ENCODE results near the gene ANKMY1. TPM values are rescaled to one million over a fixed set of nuclear protein-coding genes. Genes with fewer than 3 reads are reported as not detected.

Gene ANKMY1
- total RNA-seq, 1 donor from 2014 or later, result 9.7 TPM

DNA sequence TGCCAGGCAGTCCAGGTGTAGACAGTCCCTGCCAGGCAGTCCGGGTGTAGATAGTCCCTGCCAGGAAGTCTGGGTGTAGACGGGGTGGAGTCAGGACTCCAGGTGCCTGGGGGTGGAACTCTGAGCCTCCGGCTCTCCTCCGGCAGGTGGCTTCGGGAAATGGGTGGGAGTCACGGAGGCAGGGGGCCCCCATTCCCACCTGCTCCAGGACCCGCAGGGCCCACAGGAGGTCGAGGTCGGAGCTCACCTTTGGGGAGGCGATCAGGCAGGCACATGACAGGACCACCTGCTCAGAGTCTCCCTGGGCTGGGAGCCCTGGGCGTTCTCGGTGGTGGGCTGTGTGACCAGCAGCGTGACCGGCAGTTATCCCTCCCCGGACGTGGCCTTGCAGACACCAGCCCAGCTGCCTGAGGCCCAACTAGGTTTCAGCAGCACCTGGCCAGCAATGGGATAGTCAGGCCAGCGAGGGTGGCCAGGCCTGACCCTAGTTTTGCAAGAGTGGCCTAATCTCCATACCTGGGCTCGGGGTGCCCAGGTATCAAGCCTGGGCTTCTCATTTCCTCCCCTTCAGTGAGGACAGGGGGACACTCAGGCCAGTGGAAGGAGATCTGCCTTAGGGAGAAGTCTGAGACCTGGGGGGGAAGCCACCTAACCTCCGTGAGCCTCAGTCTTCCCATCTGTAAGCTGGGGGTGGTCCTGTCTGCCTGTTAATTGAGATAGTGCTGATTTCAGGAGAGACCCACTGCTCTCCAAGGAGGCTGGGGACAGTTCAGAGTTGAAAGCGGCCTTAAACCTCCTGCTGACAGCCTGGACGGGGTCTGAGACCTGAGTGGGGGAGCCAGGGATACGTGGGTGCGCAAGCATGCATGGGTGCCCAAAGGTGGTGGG lies 109.2 kb downstream of the ANKMY1 start:
- no peak for DNase-seq (ENCODE audit: low read depth)

DNA sequence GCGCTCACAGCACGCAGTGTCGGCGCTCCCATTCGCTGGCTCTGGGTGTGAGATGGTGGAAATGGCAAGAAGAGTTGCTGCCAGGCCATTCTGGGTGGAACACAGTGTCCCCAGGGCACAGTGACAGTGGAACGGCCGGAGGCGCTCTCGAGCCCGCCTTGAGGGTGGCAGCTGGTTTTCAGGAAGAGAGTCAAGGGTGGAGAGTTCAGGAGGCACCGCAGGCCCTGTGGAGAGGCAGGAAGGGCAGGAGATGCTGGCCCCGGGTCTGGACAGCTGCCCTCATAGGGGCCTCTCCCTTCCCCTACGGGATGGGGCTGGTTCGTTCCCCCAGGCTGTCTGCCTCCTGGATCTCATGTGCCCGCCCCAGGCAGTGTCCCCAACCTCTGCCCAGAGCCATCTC lies 109.9 kb downstream of the ANKMY1 start:
- DNase-seq (ENCODE audit: low read depth), result no peak

DNA sequence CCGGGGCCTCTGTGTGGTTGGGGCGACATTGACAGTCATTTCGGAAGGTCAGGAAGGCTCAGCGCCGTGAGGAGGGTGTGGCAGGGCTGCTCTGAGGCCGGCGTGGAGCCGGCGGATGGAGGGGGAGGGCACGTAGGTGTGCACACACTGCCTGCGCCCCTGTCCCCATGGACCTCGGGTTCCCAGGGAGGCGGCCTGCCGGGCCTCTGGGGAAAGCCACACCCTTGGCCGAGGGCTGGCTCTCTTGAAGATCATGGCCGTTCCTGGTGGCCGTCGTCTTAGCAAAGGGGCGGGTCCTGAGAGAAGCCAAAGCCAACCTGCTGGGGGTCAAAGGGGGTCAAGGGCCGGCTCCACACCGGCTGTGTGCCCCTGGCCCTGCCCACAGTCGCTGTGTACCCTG lies 110.5 kb downstream of the ANKMY1 start:
- no peak for DNase-seq (ENCODE audit: low read depth)

DNA sequence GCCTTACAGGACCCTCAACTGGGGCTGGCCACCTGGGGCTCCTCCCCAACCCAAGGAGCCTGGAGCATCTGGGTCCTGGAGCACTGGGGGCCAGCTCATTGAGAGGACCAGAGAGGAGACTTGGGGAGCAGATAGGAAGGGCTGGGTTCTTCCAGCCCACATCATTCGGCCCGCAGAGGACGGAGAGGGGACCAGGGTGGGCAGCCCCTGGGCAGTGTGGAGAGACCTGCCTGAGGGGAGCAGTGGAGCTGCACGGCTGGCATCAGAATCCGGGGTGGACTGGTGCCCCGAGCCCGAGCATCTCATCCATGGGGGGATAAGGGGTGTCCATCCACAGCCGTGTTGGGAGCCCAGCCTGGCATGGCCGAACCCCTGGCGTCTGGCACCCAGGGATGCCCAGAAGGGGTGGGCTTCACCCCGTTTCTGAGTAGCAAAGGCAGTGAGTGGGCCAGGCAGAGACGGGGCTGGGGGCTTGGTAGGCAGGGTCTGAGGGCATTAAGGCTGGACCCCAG lies 111.1 kb downstream of the ANKMY1 start:
- DNase-seq (ENCODE audit: low read depth), result no peak

DNA sequence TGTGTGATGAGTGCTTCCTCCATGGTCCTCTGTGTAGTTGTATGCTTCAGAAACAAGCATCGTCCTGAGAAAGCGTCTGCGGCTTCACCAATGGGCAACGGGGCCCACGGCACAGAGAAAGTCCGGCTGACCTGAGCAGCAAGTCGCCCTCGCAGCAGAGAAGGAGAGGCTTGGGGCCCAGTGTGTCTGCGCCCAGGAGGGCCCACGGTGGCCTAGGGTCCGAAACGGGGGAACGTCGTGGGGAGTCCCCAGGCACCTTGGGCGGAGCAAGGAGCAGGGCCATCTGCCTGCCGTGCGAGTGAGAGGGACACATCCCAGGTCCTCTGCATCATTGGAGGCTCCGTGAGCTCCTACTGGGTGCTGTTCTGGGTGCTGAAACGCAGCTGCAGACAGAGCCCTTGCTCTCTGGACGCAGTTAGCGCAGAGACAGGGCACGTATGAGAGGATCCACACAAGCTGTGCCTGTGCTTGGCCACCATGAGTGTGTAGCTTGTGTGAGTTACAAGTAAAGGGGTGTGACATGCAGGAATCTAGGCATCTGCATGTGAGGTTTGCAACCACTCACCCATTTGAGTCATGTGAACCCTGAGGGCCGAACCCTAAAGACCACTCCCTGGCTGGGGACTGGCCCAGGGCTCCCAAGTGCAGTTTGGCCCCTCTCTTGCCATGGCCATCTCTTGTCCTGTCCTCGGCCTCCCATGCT lies 111.7 kb downstream of the ANKMY1 start:
- DNase-seq (ENCODE audit: low read depth), result no peak

DNA sequence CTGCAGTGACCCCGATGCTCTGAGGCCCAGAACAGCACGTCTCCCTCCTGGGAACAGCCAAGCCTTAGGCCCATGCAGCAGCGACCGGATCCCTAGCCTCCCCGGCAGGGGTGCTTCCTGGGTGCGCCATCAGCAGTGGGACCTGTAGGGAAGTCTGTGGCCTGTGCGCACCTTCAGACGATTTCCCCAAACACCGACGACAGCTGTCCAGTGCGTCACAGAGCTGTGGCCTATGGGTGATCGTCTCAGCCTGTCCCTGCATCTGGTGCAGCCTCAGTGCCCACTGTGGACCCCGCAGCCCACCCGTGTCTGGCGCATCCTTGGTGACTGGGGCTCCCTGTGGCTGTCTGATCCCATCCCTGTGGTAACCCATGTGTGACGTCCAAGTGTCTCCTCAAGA lies 113.3 kb downstream of the ANKMY1 start:
- DNase-seq (ENCODE audit: low read depth), result no peak

DNA sequence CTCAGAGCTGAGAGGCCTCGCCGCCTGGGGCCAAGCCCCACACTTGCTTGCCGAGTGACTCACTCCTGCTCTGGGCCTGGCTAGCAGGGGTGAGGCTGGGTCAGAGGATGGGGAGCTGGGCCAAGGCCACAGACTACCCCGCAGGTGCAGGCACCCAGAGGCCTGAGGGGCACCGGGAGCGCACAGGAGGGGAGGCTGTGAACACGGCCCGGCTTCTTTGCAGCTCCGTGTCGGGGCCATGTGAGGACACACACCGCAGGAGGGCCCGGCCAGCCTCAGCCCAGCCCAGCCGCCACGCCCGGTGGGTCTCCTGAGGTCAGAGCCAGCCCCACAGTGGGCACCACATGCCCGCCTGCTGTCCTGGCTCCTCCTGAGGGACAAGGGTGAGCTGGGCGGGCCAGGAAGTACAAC lies 113.9 kb downstream of the ANKMY1 start:
- DNase-seq (ENCODE audit: low read depth), result no peak

DNA sequence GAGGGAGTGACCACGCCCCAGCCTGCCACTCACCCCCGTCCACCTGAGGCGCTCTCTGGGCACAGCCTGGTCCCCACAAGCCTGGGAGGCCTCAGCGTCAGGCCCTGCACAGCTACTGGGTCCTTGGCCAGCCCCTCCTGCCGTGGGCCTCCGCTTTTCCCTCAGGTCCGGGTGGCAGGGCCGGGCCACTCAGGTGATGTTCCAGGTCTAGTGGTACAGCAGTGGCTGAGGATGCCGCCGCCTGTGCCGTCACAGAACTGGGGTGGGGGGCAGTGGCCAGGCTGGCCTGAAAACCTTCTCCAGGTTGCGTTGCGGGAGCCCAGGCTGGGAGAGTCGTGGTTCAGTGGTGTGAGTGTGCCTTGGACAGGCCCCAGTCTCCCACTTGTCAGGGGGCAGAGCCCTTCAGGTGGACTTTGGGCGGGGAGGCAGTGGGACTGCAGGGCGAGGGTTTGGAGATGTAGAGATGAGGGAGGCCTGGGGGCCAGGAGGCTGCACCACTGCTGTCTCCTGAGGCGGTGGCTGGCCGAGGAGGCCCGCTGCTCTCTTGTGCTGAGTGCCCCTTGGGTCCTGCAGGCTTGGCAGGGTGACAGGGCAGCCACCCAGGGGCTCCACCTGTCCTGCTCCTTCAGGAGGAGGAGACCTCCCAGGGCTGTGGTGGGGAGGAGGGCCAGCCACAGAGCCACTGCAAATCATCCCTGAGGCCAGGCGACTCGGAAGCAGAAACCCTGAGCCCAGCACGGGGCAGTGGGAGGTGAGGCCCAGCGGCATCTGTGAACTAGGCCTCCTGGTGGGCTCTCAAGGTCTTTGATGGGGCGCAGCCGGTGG lies 114.7 kb downstream of the ANKMY1 start:
- no peak for DNase-seq (ENCODE audit: low read depth)

DNA sequence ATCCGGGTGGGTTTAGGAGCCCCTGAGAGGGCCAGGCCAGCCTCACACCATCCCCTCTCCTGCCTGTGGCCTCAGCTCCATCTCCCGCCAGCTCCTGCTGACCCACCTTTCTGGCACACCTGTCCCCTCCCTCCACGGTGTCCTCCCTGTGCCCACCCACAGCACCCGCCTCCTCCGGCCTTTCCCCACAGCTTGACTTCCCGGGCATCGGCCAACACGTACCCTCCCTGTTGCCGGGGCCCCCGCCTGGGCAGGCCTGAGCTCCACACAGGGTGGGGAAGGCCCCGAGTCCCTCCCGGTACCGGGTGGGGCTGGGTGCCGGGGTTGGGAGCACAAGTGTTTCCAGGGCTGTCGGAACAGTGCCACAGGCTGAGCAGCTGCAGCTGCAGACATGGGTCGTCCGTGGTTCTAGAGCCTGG lies 115.8 kb downstream of the ANKMY1 start:
- no peak for DNase-seq (ENCODE audit: low read depth)

DNA sequence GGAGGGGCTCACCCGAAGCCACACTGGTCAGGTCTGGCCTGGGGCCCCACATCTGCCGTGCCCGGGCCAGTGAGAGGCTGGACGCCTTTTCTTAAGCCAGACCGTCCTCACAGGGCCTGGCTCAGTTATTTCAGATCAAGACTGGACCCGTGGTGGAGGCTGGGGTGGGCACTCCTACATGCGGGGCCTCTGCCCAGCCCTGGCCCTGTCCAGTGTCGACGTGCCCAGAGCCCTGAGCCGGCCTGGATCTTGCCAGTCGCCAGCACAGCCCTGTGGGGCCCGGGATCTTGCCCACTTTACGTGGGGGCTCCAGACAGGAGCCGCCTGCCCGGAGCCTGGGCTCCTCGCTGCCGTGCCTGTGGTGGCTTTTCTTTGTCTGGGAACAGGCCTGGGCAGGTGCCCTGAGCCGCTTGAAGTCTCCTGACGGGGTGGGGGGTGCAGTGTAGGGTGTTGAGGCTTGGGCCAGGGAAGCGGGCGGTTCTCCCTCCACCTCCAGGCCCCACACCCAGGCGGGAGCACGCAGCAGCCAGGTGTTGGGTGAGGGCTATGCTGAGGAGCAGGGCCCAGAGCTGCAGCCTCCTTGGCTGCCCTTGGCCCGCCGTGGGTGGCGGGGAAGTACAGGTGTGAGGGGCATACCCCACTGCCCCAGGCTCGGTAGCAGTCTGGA lies 116.3 kb downstream of the ANKMY1 start:
- DNase-seq (ENCODE audit: low read depth), result no peak

DNA sequence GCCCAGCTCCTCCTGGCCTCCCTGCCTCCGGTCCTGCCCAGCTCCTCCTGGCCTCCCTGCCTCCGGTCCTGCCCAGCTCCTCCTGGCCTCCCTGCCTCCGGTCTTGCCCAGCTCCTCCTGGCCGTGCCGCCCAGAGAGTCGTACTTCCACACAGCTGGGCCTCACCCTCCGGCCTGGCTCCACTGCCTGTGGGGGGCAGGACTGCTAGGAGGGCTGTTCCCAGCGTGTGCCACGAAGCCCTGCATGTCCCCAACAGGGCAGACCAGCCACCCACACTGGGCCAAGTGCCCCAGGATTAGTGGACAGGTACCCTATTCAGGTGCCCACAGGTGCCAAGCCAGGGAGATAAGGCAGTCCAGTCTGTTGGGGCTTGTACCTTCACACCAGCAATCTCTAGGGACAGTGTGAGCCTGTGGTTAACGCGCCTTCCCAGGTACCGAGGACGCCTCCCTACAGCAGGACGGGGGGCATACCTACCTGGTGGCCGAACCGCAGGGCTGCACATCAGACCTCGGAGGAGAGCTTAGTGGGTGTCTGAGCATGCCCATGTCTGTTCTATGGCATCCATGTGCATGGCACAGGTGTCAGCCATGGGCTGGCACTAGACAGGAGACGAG lies 117.0 kb downstream of the ANKMY1 start:
- no peak for DNase-seq (ENCODE audit: low read depth)

DNA sequence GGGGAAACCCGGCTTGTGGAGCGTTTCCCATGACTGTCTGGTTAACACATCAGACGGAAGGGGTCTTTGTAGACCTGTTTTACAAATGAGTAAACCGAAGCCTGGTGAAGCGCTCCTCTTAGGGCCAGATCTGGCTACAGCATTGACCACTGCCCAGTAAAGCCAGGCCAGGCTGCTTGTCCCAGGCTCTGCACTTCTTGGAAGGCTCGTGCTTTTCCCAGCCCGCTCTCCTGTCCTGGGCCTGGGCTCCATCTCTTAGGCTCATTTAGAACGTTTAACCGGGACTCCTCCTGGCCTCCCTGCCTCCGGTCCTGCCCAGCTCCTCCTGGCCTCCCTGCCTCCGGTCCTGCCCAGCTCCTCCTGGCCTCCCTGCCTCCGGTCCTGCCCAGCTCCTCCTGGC lies 117.5 kb downstream of the ANKMY1 start:
- DNase-seq (ENCODE audit: low read depth), result no peak

DNA sequence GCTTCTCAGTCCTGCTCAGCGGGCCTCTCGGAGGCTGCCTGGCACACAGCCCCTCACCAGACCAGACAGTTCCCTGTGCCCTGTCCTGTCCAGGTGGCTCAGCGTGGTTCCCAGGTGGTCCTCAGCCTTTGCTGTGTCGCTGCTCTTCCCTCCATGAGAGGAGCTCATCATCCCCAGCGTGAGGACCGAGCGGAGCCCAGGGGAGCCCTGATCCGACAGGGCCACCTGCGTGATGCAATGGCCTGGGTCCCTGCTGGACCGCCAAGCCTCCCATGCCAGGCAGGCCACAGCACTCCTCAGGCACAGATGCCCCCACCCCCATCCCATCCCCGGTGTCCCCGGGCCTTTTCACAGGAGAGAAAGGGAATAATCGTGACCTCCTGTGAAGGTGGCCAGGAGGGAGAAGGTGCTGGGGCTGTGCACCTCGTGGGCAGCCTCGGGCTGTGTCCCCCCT lies 118.1 kb downstream of the ANKMY1 start:
- DNase-seq (ENCODE audit: low read depth), result no peak

DNA sequence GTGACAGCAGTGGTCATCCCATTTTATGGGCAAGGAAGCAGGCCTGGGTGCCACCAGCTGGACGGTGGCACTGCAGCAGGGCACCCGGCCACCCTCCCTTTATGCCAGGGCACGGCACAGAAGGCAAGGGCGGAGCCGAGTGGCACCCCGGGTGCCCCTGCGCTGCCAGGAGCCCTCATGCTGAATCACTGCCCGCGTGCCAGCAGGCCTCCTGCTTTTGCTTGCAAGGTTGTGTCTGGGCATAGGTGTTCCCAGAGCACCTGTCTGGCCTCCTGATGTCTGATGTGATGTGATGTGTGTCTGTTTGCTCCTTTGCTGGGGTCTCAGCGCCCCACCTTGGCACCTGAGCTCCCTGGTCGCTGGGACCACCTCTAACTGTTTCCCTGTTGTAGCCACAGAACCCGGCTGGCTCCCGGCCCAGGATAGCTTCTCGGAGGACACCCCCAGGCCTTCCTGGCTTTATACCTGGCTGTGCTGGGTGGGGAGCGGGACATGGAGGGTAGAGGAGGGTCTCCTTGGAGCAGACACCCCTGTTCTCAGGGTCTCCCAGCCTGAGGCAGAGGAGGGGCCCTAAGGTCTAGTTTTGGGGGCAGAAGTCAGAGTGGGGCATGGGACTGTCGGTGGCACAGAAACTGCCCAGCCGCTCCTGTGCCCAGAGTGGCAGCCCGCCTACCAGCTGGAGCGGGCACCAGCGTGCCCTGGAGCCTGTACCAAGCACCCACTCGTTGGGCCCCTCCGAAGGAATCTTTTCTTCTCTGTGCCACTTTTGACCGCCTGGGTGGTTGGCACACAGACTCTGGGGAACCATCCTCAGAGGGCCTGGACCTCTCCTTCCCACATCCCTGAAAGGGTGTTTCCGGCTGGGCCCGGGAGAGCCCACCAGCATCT lies 118.7 kb downstream of the ANKMY1 start:
- DNase-seq (ENCODE audit: low read depth), result no peak

DNA sequence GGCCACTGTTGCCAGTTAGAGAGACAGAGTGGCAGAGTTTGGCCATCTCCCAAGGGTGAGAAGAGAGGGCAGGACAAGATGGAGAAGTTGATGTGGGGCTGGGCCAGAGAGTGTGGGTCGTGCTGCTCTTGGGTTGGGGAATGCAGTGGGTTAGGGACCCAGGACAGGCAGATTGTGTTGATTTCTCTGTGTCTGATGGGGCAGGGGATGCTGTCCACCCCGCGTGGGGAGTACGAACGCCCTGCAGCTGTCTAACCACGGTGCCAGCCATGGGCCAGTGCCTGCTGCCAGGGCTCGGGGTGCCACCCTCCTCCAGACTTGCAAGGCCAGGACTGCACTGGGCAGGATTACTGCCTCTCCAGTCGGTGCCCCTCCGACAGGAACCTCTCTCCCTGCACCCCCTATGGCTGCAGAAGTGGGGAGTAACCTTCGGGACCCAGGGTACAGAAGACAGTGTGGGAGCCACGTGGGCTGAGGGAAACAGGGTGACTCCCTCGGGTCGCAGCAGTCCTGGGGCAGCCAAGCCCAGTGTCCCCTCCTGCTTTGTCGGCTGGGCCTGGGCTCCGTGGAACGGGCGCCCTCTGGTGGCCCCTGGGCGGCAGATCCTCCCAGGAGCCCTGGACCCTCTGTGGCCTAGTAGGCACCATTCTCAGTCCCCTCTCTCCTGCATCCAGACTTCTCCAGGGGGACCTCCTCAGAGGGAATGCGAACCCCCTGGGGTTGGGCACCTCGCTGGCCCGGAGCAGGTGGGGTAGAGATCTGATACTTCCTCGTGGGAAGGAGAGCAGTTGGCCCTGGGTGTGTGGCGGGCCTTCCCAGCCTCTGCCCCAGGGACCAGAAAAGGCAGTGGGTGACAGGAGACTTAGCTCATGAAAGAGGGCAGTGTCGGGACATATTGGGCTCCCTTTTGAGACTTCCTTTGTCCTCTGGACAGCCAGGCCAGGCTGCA lies 119.7 kb downstream of the ANKMY1 start:
- no peak for DNase-seq (ENCODE audit: low read depth)

DNA sequence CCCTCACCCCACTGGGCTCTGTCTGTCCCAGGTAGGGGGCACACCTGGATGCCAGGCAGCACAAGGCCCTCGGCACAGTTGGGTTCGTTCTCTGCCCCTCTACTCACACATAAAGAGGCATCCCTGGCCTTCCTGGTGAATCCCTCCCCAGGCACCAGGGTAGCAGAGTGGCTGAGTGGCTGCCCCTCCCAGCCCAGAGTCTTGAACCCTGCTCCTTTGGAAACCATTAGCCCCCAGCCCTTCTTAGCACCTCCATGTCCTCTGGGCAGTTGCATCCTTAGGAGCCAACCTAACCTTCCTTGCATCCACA lies 120.3 kb downstream of the ANKMY1 start:
- DNase-seq (ENCODE audit: low read depth), result no peak

DNA sequence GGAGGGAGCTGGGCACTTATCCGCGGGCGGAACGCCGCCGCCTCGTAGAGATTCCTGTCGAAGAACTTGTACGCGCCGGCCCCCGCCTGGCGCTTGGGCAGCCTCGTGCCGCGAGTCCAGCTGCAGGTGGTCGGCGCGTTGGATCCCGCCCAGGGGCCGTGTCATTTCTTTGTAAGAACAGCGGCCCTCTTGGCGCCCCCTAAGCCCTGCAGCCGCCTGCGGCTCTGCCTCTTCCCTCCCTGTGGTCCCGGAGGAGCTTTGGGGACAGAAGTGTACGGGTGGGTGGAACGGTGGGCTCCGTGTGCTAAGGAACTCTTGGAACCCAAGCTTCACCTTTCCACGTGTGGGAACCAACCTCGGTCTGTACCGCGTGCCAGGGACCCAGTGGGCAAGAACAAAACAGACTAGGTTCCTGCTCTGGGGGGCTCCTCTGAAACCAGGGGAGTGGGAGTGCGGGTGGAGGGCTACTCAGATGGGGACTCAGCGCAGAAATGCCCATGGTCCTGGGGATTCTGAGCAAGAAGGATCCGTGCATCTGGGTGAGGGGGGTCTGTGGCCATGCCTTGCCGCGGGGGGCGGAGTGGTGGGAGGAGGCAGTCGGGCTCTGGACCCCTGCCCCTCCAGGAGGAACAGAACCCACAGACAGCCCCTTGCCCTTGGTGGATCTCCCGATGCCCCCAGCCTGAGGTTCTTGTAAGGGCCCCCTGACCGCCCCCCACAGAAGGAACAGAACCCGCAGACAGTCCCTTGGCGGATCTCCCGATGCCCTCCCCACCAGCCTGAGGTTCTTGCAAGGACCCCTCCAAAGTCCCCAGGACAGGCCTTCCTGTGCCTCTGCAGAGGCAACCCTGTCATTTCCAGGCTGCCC lies 120.9 kb downstream of the ANKMY1 start:
- DNase-seq (ENCODE audit: low read depth), result no peak
